GM19467 (cell line): ENCODE results near the gene IPO4.
"Not testable (repeated sequence)": the region's sequence is repeated elsewhere in the genome, so short reads cannot be mapped to it uniquely, and the experiment has no call there.

ENCODE experiments used
- ATAC-seq: cut with Tn5 transposase; IDR thresholded peaks from one replicate; pipeline ENCODE4 v1.9.1; 2021; ENCODE audit warnings: mild to moderate bottlenecking, moderate library complexity; ENCODE audit not compliant: unreplicated experiment

Gene IPO4, protein sequence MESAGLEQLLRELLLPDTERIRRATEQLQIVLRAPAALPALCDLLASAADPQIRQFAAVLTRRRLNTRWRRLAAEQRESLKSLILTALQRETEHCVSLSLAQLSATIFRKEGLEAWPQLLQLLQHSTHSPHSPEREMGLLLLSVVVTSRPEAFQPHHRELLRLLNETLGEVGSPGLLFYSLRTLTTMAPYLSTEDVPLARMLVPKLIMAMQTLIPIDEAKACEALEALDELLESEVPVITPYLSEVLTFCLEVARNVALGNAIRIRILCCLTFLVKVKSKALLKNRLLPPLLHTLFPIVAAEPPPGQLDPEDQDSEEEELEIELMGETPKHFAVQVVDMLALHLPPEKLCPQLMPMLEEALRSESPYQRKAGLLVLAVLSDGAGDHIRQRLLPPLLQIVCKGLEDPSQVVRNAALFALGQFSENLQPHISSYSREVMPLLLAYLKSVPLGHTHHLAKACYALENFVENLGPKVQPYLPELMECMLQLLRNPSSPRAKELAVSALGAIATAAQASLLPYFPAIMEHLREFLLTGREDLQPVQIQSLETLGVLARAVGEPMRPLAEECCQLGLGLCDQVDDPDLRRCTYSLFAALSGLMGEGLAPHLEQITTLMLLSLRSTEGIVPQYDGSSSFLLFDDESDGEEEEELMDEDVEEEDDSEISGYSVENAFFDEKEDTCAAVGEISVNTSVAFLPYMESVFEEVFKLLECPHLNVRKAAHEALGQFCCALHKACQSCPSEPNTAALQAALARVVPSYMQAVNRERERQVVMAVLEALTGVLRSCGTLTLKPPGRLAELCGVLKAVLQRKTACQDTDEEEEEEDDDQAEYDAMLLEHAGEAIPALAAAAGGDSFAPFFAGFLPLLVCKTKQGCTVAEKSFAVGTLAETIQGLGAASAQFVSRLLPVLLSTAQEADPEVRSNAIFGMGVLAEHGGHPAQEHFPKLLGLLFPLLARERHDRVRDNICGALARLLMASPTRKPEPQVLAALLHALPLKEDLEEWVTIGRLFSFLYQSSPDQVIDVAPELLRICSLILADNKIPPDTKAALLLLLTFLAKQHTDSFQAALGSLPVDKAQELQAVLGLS

DNA sequence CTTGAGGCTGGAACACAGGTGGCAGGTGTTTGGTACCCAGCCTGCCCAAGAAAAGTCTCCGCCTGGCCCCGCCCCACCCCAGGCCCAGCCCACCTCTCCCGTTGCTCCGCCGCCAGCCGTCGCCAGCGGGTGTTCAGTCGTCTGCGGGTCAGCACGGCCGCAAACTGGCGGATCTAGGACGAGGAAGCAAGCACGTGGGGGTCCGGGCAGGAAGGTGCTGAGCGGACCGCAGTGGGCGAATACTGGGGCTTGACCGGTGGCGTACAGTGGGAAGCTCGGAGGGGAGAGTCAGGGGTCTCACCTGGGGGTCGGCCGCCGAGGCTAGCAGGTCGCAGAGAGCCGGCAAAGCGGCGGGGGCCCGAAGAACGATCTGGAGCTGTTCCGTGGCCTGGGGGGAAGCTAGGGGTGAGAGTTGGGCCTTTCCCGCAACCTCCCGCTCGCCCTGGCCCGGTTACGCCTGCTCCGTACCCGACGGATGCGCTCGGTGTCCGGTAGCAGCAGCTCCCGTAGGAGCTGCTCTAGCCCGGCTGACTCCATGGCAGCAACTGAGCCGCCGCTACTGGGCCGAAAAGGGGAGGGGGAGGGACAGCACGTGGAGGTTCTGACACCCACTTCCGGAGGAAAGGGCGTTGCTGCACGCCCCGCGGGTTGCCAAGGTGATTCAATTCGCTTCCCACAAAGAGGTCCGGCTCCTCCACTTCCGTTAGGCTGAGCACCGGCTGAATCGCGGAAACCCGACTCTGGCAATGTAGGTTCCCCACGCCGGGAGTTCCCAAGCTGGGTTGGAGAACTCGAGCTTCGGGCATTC is at the start of gene IPO4:
IPO4 (minus strand) TSS at position 566 of the 808 bp plus-strand sequence; CDS start at position 537, 29 bp downstream.
- peak; percentile 77 for ATAC-seq

DNA sequence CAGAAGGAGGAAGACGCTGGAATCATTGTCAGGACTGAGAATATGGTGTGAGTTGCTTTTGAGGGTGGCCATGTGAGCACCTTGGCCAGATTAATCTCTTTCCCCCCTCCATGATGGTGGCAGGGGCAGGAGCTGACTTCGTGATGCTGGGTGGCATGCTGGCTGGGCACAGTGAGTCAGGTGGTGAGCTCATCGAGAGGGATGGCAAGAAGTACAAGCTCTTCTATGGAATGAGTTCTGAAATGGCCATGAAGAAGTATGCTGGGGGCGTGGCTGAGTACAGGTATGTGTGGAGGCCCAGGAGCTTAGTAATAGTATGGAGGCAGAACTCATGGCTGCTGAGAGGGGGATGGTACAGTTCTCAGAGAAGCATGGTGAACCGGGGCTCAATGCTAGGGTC is 49.5 kb upstream of the IPO4 start:
- ATAC-seq, result no peak

DNA sequence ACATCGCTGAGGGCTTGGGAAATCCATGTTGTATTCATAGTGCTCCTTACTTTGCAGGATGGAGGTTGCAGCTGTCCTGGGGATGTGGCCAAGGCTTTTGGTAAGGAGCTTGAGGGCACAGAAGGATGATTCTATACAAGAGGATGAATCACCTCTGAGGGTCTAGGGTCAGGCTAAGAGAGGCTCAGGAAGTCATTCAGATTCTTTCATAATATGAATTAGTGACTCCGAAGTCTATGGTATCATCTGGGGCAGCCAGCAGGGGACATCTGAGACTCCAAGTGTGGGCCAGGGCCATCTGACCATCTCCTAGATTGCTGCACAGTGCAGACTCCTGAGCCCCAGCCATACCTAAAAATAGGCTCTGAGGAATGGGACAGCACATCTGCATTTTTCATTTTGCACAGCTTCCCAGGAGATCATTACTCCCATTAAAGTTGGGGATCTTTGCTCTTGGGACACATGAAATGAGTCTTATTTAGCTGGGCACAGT is 48.9 kb upstream of the IPO4 start:
- ATAC-seq, result no peak

DNA sequence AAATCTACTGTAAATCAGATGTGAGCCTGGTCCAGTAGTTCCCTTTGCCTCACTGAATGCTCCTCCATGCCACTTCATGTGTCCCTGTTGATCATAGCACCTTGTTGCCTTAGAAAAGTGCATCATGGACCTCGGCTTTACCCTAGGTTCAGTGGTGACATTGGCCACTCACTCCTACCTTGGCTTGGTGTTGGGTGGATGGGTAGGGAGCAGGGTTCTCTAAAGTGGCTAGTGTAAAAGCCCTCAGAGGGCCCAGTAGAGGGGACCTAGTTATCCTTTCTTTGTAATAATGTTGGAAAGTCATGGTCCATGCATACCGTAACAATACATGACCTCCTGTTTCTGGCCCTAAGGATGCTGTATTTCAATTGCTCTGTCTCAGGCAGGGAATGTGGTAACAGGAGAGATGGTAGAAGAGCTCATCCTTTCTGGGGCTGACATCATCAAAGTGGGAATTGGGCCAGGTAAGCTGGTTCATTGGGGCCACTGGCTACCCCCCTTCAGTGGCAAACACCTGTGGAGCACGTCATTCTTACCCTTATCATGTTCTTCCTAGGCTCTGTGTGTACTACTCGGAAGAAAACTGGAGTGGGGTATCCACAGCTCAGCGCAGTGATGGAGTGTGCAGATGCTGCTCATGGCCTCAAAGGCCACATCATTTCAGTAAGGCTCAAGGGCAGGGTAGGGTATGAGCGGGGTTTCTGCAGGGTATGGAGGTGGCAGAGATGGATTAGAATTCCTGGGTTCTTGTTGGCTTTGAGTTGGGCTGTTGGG is 48.3 kb upstream of the IPO4 start:
- no peak for ATAC-seq

DNA sequence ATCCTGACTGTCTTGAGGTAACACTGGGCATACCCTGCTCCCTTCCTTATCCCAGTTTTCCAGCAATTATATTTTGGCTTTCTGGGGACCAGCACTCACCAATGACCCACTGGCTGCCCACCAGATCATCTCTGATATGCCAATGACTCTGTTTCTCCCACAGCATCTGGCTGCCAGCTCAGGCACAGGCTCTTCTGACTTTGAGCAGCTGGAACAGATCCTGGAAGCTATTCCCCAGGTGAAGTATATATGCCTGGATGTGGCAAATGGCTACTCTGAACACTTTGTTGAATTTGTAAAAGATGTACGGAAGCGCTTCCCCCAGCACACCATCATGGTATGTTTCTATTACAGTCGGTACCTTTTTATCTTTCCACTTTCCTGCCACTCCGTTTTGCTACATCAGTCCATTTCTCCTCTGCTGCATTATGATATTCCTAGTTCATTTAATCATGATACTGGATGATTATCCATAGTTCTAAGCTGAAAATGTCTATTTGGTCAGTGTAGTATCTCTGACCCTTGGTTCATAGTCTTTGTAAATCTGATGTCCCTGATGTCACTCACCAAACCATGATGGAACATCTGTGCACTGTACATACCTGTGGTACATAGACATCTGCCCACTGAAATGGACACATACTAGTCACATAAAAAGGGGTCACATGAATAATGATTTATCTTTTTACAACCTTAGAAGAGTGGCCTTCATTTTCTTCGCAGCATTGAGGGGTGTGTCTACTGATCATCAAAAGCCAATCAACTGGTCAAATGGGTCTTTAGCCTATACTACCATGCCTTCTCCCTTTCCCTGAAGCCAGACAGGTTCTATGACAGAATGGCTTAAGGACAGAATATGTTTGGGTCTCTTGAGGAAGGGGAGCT is 47.4 kb upstream of the IPO4 start:
- ATAC-seq, result no peak

DNA sequence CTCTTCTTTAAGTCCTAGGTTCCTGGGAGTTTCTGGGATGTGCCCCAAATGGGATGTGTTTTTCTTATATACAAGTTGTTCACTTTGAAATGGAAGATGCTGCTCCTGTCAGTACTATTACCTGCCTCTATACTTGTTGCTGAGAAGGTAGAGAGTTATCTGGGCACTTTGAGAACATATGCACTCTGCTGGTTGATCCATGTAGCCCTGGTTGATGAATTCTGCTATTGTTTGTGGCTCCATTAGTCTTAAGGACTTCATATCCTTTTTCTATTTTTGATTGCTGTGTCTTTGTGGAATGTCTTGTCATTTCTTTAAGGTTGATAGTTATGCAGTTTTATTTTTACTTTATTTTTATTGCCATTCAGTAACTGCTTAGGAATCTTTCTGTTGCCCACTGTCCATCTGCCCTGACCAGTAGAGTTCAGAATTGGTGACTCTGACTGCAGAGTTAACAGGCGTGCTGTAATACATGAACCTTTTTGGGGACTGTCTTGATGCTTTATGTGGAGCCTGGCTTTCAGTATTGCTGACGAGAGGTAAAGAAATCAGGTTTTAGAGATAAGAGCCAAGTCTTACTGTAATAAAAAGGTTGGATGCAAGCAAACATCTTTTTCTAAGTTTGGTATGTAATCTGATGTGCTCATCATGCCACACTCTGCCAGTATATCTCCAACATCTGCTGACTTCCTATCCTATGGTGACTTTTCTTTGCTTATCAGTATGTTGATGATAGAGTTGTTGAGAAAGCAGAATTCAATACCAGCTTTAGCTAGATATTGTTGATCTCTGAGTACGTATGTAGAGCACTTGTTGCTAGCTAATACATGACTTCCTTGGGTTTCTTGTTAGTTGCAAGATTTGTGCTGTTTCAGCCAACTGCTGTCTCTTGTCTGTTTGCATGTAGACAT is 45.7 kb upstream of the IPO4 start:
- no peak for ATAC-seq

DNA sequence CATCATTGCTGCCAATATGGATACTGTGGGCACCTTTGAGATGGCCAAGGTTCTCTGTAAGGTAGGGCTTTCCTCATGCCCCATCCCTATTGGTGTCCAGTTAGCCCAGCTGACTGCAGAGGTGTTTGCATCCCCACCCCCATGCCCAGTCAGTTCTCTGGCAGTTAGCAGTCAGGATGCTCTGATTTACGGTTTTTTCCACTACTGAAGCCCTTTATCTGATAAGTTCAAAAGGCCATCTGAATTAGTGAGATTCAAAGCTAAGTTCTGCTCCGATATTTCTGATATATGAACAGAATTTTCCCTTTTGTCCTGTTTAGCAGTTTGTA is 44.9 kb upstream of the IPO4 start:
- no peak for ATAC-seq

DNA sequence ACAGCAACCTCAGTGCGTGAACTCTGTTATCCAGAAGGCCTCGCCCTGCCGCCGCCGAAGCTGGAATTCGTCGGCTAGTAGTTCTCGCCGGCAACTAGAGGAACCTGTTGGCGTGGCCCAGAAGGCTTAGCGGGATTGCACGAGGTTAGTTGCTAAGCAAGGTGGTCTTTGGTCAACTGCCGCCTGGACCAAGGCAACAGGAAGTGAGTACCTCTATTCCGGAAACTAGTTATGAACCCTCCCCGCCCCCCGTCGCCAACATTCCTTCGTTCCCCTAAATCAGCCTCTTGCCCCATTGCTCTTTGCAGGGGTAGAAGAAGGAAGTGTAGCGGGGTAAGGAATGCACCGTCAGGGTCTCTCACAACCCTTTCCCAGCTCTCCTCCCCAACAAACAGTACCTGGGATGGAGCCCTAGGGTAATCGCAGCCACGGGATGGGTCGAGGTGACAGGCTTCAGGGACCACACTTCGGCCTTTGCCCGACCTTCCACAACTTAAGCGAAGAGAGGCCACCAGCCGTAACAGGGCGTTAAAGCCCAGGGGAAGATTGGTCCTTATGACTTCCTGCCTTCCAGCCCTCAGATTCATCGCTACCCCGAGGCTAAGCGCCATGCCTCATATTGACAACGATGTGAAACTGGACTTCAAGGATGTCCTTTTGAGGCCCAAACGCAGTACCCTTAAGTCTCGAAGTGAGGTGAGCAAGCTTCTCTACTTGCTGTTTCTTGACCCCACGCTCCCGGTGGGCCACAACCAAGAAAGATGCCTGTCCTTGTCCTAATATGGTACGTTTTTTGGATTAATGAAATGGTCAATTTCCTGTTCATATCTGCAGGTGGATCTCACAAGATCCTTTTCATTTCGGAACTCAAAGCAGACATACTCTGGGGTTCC is 44.3 kb upstream of the IPO4 start, which contains the start of gene GMPR2:
GMPR2 (plus strand) TSS at position 285 of the 893 bp plus-strand sequence; CDS start at position 610, 325 bp downstream.
- peak; percentile 38 for ATAC-seq

DNA sequence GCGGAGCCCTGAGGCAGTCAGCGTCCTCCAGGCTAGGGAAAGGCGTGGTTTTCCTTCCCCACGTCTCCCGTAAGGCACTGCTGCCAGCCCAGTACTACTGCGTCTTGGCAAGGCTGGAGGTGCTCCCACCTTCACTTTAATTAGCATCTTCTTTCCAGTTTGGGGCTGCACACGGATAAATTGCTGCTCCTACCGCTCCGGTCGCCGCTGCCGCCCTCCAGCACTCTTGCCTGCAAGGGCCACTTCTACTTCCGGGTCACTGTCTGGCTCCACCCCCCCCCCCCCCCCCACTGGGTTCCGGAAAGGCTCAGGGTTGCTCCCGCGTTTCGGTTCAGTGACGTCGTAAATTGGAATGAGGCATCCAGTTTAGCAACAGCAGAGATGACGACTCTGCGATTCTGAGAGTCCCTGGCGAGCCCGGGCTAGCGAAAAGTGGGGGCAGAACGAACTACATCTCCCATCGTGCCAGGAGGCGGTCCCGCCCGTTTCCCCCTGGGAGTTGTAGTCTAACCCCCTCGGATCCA is 43.6 kb upstream of the IPO4 start, which contains the start of gene NEDD8:
NEDD8 (minus strand) TSS at position 247 of the 524 bp plus-strand sequence; CDS start at position 147, 100 bp downstream.
- ATAC-seq, result peak; percentile 71

DNA sequence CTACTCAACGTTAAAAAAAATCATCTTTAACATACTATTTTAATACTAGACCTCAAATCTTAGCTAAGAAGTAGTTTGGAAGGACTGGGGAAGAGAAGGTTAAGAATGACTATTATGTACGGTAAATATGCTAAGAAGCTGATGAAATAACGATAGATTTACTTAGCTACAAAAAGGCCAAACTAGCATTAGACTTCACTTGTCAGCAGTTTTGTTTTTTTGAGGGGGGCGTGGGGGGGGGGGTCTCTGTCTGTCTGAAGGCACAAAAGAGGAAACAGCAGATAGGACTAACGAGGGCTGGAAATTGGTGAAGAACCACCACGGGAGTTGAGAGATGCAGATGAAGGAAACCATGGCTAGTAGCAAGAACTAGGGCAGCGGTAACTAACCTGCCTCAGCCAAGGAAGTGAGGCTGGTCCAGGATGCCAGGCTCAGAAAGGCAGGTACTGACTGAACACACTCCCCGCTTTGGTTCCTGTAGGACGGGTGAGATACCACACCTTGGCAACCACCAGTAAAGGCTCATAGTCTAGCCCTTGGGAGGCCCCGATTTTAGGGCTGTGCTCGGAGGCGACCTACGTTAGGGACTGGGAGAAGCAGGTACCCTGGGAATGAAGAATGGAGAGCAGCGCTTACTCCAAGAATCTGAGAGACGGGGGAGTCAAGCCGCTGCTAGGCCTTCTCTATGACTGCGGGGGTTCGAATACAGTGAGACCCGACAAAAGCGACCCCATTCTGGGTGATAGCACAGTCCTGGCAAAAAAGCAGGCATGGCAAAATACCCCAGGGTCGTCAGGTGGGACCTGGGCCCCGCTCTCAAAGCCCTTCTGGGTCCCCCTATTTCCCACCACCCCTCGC is 42.9 kb upstream of the IPO4 start:
- ATAC-seq, result no peak

DNA sequence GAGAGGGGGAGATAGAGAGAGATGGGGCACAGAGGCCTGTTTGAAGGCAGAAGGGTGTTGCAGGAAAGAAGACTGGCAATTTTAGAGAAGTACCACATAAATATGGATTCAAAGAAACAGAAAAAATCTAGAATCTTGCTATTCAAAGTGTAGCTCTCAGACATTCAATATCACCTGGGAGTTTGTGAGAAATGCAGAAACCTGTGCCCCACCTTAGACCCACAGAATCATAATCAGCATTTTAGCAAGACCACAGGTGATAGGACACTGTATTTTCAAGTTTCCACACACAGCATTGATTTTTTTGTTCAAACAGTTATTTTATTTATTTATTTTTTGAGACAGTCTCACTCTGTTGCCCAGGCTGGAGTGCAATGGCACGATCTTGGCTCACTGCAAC is 40.3 kb upstream of the IPO4 start:
- no peak for ATAC-seq

DNA sequence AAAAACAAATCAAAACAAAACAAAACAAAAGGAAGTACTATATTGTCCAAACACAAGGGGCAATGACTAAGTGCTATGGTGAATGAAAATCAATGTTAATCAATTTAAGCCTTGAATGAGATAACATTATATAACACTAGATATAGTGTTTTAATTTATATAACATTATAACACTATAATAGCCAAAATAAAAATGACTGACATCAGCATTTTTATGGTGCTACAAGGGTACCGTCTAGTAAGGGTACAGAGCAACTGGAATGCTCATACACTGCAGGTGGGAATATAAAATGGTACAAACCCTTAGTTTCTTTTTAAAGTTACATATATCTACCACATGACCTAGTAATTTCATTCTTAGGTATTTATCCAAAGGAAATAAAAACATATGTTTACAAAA is 37.9 kb upstream of the IPO4 start:
- no peak for ATAC-seq

DNA sequence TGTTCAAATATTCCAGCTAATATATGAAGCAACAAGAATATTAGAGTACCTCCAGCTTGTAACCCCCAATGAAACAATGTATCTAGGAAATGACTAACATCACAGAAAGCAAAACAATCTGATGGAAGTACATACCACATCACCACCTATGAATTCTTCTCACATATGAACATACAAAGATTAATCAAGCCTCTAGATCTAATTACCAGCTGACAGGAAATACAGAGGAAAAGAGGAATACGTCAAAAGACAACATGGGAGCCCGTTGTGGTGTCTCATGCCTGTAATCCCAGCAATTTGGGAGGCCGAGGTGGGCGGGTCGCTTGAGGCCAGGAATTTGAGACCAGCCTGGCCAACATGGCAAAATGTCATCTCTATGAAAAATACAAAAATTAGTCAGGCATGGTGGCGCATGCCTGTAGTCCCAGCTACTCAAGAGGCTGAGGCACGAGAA is 36.0 kb upstream of the IPO4 start:
- no peak for ATAC-seq

DNA sequence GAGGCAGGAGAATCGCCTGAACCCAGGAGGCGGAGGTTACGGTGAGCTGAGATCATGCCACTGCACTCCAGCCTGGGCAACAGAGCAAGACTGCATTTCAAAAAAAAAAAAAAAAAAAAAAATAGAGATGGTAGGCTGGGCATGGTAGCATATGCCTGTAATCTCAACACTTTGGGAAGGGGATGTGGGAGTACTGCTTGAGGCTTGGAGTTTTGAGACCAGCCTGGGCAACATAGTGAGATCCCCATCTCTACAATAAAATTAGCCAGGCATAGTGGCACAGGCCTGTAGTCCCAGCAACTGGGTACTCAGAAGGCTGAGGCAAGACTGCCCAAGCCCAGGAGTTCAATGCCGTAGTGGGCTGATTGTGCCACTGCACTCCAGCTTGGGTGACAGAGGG is 34.4 kb upstream of the IPO4 start:
- not testable (repeated sequence) for ATAC-seq

DNA sequence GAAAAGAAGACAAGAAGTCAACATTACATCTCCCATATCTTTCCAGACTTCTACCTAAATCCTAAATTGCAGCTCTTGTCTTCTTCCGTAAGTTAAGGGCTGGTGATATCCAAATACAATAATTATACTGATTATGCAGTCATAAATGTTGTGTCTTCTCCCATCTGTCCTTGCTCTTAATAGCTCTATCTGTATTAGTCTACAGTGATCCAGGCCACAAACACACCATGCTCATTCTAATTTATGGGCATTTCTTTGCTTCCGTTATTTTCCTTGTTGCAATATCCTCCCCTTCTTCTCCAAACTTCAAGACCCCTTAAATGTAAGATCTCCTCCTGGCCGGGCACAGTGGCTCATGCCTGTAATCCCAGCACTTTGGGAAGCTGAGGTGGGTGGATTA is 30.9 kb upstream of the IPO4 start:
- ATAC-seq, result no peak
